H9 (cell line): ENCODE measurements around the gene LCE3B. TPM values are rescaled to one million over a fixed set of nuclear protein-coding genes. Genes with fewer than 3 reads are reported as not detected.

Experiments
- DNase-seq: peaks from one replicate; pipeline ENCODE4 v3.0.0-alpha.2; 2017
- H2AFZ ChIP-seq: one replicate; pipeline ENCODE4 v1.6.1; 2013; ENCODE audit warnings: mild to moderate bottlenecking, low read length, control low read depth, moderate library complexity
- H2AK5ac ChIP-seq: 2 replicates; pipeline ENCODE4 v1.6.1; 2013; ENCODE audit warnings: low read length, control low read depth, mixed read lengths; ENCODE audit not compliant: insufficient read length
- H2BK120ac ChIP-seq: one replicate; pipeline ENCODE4 v1.6.1; 2013; ENCODE audit warnings: low read depth, mild to moderate bottlenecking, low read length, control low read depth, inconsistent platforms; ENCODE audit not compliant: poor library complexity, severe bottlenecking
- H2BK12ac ChIP-seq: 2 replicates; pipeline ENCODE4 v1.6.1; 2013; ENCODE audit warnings: low read length, control low read depth, mixed read lengths, low read depth; ENCODE audit not compliant: insufficient read length
- H2BK15ac ChIP-seq: 2 replicates; pipeline ENCODE4 v1.6.1; 2013; ENCODE audit warnings: low read depth, low read length, control low read depth
- H2BK20ac ChIP-seq: one replicate; pipeline ENCODE4 v1.6.1; 2013; ENCODE audit warnings: low read depth, mild to moderate bottlenecking, low read length, control low read depth, inconsistent platforms; ENCODE audit not compliant: poor library complexity, severe bottlenecking
- H2BK5ac ChIP-seq: 2 replicates; pipeline ENCODE4 v1.6.1; 2013; ENCODE audit warnings: low read length, control low read depth, mixed read lengths; ENCODE audit not compliant: insufficient read length
- H3K14ac ChIP-seq: 2 replicates; pipeline ENCODE4 v1.6.1; 2013; ENCODE audit warnings: low read length, control low read depth; ENCODE audit not compliant: insufficient read depth
- H3K18ac ChIP-seq: 2 replicates; pipeline ENCODE4 v1.6.1; 2013; ENCODE audit warnings: low read depth, mild to moderate bottlenecking, mixed read lengths, low read length, control low read depth; ENCODE audit not compliant: insufficient read length
- H3K23ac ChIP-seq: 2 replicates; pipeline ENCODE4 v1.6.1; 2013; ENCODE audit warnings: low read length, control low read depth, mixed read lengths, low read depth; ENCODE audit not compliant: insufficient read length
- H3K23me2 ChIP-seq: 2 replicates; pipeline ENCODE4 v1.6.1; 2013; ENCODE audit warnings: low read depth, mild to moderate bottlenecking, mixed read lengths, low read length, control low read depth; ENCODE audit not compliant: insufficient read length, poor library complexity, severe bottlenecking
- H3K27ac ChIP-seq: 2 replicates; pipeline ENCODE4 v1.5.1; 2013; ENCODE audit warnings: low read length, control low read depth, mixed read lengths, low read depth; ENCODE audit not compliant: insufficient read length
- H3K27me3 ChIP-seq: 2 replicates; pipeline ENCODE4 v1.6.1; 2013; ENCODE audit warnings: low read length, control low read depth, inconsistent platforms; ENCODE audit not compliant: insufficient read depth
- H3K4ac ChIP-seq: 2 replicates; pipeline ENCODE4 v1.6.1; 2013; ENCODE audit warnings: low read depth, mild to moderate bottlenecking, control low read depth, inconsistent platforms, low read length, moderate library complexity
- H3K4me1 ChIP-seq: 2 replicates; pipeline ENCODE4 v1.6.1; 2013; ENCODE audit warnings: low read length, control low read depth, inconsistent platforms; ENCODE audit not compliant: insufficient read depth
- H3K4me2 ChIP-seq: 2 replicates; pipeline ENCODE4 v1.6.1; 2013; ENCODE audit warnings: low read length, control low read depth, mixed read lengths; ENCODE audit not compliant: insufficient read length, insufficient read depth
- H3K56ac ChIP-seq: 2 replicates; pipeline ENCODE4 v1.6.1; 2013; ENCODE audit warnings: low read depth, mild to moderate bottlenecking, mixed read lengths, low read length, control low read depth; ENCODE audit not compliant: insufficient read length
- H3K79me1 ChIP-seq: 2 replicates; pipeline ENCODE4 v1.6.1; 2013; ENCODE audit warnings: low read depth, mild to moderate bottlenecking, moderate library complexity, low read length, control low read depth, inconsistent platforms; ENCODE audit not compliant: insufficient read depth, poor library complexity, severe bottlenecking
- H3K79me2 ChIP-seq: 2 replicates; pipeline ENCODE4 v1.6.1; 2013; ENCODE audit warnings: low read length, control low read depth, inconsistent platforms; ENCODE audit not compliant: insufficient read depth
- H3K9ac ChIP-seq: 2 replicates; pipeline ENCODE4 v1.6.1; 2013; ENCODE audit warnings: low read length, control low read depth, mixed read lengths; ENCODE audit not compliant: insufficient read length; ENCODE audit errors: extremely low read depth
- H3K9me3 ChIP-seq: one replicate; pipeline ENCODE4 v1.6.1; 2013; ENCODE audit warnings: low read depth, low read length, inconsistent platforms; ENCODE audit not compliant: control insufficient read depth
- H3T11ph ChIP-seq: one replicate; pipeline ENCODE4 v1.6.1; 2013; ENCODE audit warnings: mild to moderate bottlenecking, low read length, control low read depth, inconsistent platforms
- H4K20me1 ChIP-seq: one replicate; pipeline ENCODE4 v1.6.1; 2013; ENCODE audit not compliant: control insufficient read depth, insufficient read length, insufficient read depth
- H4K5ac ChIP-seq: 2 replicates; pipeline ENCODE4 v1.6.1; 2013; ENCODE audit warnings: low read depth, mild to moderate bottlenecking, mixed read lengths, low read length, control low read depth; ENCODE audit not compliant: insufficient read length
- H4K8ac ChIP-seq: replicated peaks from 2 replicates; pipeline ENCODE4 v1.6.1; 2013; ENCODE audit warnings: low read length, control low read depth, mixed read lengths, low read depth; ENCODE audit not compliant: insufficient read length
- H4K91ac ChIP-seq: 2 replicates; pipeline ENCODE4 v1.6.1; 2013; ENCODE audit warnings: low read depth, mild to moderate bottlenecking, moderate library complexity, mixed read lengths, low read length, control low read depth; ENCODE audit not compliant: insufficient read length
- H3K27ac Mint-ChIP-seq, 3 experiments: 2 replicates in 2 of 3; 3 replicates in 1 of 3; pipeline ENCODE4 v1.8.0; 2020 to 2021; ENCODE audit warnings: mixed read lengths in 3 of 3, mild to moderate bottlenecking in 1 of 3, moderate library complexity in 1 of 3
- H3K27me3 Mint-ChIP-seq: 2 replicates; pipeline ENCODE4 v1.8.0; 2021; ENCODE audit warnings: low read depth, mild to moderate bottlenecking, moderate library complexity, mixed read lengths
- H3K36me3 Mint-ChIP-seq, 3 experiments: 2 replicates in 2 of 3; 3 replicates in 1 of 3; pipeline ENCODE4 v1.8.0; 2020 to 2021; ENCODE audit warnings: low read depth in 3 of 3, mixed read lengths in 3 of 3; ENCODE audit not compliant: insufficient read depth in 1 of 3
- H3K4me1 Mint-ChIP-seq, 2 experiments: 2 replicates each; pipeline ENCODE4 v1.8.0; 2020; ENCODE audit warnings: mixed read lengths in 2 of 2
- H3K4me3 Mint-ChIP-seq, 2 experiments: 2 replicates in 1 of 2; 3 replicates in 1 of 2; pipeline ENCODE4 v1.8.0; 2020 to 2021; ENCODE audit warnings: mild to moderate bottlenecking in 2 of 2, mixed read lengths in 2 of 2, moderate library complexity in 1 of 2
- H3K9me3 Mint-ChIP-seq, 2 experiments: 2 replicates in 1 of 2; 3 replicates in 1 of 2; pipeline ENCODE4 v1.8.0; 2020; ENCODE audit warnings: mild to moderate bottlenecking in 2 of 2, mixed read lengths in 2 of 2, moderate library complexity in 1 of 2
- WGBS: extraction: QIAGEN DNeasy Blood & Tissue Kit; methylation state at CpG from one replicate; pipeline ENCODE4 v1.1.7; 2013; ENCODE audit warnings: missing lambda C conversion rate, low lambda C conversion rate, mixed read lengths; ENCODE audit not compliant: insufficient read length; ENCODE audit errors: extremely low coverage; 5-methylcytosine and 5-hydroxymethylcytosine counted together
- total RNA-seq: library from RNA; stranded (reverse); gene quantifications from 2 replicates; pipeline ENCODE4 v1.2.1, GENCODE V29; 2021
- TF ChIP-seq, protein P1 (sequence below): fragments of 200-600 bp; sonication (generic); conservative IDR thresholded peaks from 3 replicates; pipeline ENCODE4 v1.8.0; 2021; ENCODE audit warnings: antibody characterized with exemption, mild to moderate bottlenecking

Gene LCE3B
- total RNA-seq, 1 experiment from 2014 or later: not detected

DNA sequence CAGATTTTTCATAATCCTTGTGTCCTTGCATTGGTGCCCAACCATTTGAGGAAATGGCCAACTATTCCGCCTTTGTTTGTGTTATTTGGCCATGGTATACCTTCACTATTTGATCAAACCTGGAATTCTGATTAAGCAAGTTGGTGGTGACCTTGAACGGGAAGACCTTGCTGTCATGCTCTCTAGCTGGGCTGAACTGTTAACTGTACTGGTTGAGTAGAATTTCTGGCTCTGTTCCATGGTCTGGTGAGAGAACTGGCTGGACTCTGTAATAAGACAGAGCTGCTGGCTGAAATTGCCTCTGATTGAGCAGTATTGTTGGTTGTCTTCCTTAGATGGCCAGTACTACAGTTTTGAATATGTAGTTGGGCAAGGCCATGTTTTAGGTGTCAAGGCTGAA is 16.6 kb upstream of the LCE3B start:
- H2AFZ ChIP-seq: no peak overlapping the region
- H2BK15ac ChIP-seq: no peak overlapping the region
- no peak overlapping the region for H3K4me3 Mint-ChIP-seq
- peaks cover 0 to 2% (median 1%) of the 10 kb centered on the region in 3 experiments; a peak in 3 of 7 replicates for H3K36me3 Mint-ChIP-seq
- no peak overlapping the region for H3K56ac ChIP-seq
- no peaks in the 10 kb centered on the region for H3K23me2 ChIP-seq
- H4K5ac ChIP-seq: no peak overlapping the region
- no peak overlapping the region for H3K23ac ChIP-seq
- H3K27ac Mint-ChIP-seq: no peak overlapping the region
- H2BK20ac ChIP-seq: no peak overlapping the region
- H3K9me3 Mint-ChIP-seq: peaks cover 68 to 75% of the 10 kb centered on the region in 2 experiments
- no peak overlapping the region for H2BK12ac ChIP-seq
- H4K20me1 ChIP-seq: no peaks in the 10 kb centered on the region
- TF ChIP-seq, protein P1, sequence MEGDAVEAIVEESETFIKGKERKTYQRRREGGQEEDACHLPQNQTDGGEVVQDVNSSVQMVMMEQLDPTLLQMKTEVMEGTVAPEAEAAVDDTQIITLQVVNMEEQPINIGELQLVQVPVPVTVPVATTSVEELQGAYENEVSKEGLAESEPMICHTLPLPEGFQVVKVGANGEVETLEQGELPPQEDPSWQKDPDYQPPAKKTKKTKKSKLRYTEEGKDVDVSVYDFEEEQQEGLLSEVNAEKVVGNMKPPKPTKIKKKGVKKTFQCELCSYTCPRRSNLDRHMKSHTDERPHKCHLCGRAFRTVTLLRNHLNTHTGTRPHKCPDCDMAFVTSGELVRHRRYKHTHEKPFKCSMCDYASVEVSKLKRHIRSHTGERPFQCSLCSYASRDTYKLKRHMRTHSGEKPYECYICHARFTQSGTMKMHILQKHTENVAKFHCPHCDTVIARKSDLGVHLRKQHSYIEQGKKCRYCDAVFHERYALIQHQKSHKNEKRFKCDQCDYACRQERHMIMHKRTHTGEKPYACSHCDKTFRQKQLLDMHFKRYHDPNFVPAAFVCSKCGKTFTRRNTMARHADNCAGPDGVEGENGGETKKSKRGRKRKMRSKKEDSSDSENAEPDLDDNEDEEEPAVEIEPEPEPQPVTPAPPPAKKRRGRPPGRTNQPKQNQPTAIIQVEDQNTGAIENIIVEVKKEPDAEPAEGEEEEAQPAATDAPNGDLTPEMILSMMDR: no peak
- no peaks in the 10 kb centered on the region for H3K79me1 ChIP-seq
- no peak overlapping the region for H3T11ph ChIP-seq
- H2BK120ac ChIP-seq: no peak overlapping the region
- peaks cover 36% of the 10 kb centered on the region for H3K9me3 ChIP-seq
- no peak overlapping the region for H3K4ac ChIP-seq
- no peak overlapping the region for H3K9ac ChIP-seq
- H2AK5ac ChIP-seq: no peak overlapping the region
- no peak overlapping the region for H3K14ac ChIP-seq
- no peak overlapping the region for H3K18ac ChIP-seq
- H4K8ac ChIP-seq: no peak overlapping the region
- H3K27ac ChIP-seq: no peak overlapping the region
- no peak for DNase-seq
- H2BK5ac ChIP-seq: no peak overlapping the region
- no peaks in the 10 kb centered on the region; the same call in 1 of the 2 replicates for H3K27me3 Mint-ChIP-seq
- WGBS: no CpG with 5 or more reads among the region's 2 CpGs
- no peaks in the 10 kb centered on the region for H3K27me3 ChIP-seq
- H3K79me2 ChIP-seq: no peaks in the 10 kb centered on the region
- no peaks in the 10 kb centered on the region for H3K4me1 ChIP-seq
- H3K4me1 Mint-ChIP-seq: no peaks in the 10 kb centered on the region
- no peak overlapping the region for H4K91ac ChIP-seq
- H3K4me2 ChIP-seq: no peak overlapping the region
